RWPE1 (cell line): Measurements from ENCODE around the gene FUT9.

Source experiments
- CTCF ChIA-PET: fragments of 350-600 bp; sonication (Branson Sonifier 250); formaldehyde crosslinking; extraction: SDS; loops from one replicate; lab custom pipeline; 2021; lab: Yijun Ruan, JAX
- POLR2A ChIA-PET: fragments of 400-600 bp; formaldehyde crosslinking; extraction: SDS; loops from one replicate; lab custom pipeline; 2020; ENCODE audit warnings: antibody characterized with exemption; ENCODE audit not compliant: low non-redundant PET; lab: Yijun Ruan, JAX
- DNase-seq: peaks from one replicate; pipeline ENCODE4 v3.0.0; 2012; ENCODE audit warnings: low spot score
- H3K27ac ChIP-seq: fragments of 450-650 bp; 2 replicates; pipeline ENCODE4 v1.5.1; 2017
- CTCF ChIP-seq: fragments of 450-650 bp; conservative IDR thresholded peaks from 2 replicates; pipeline ENCODE4 v1.5.1; 2017; ENCODE audit warnings: low read depth, mild to moderate bottlenecking

FUT9 gene

GRCh38 chr6:96075826-96076225 is 60.1 kb downstream of the FUT9 start:
- POLR2A ChIA-PET = no interaction called here
- no peak for DNase-seq
- CTCF ChIA-PET = no interaction called here
- no peak overlapping the region for H3K27ac ChIP-seq
- TF ChIP-seq CTCF = no peak

- POLR2A ChIA-PET = no interaction called here
- CTCF ChIA-PET = no interaction called here
- no peak overlapping the region for H3K27ac ChIP-seq
- no peak for DNase-seq
- no peak for TF ChIP-seq CTCF
Observed at GRCh38 chr6:96086745-96087144, 71.0 kb downstream of the FUT9 start.

GRCh38 chr6:96089173-96089572 is 73.4 kb downstream of the FUT9 start:
- no peak for TF ChIP-seq CTCF
- POLR2A ChIA-PET = no interaction called here
- H3K27ac ChIP-seq = no peak overlapping the region
- DNase-seq = no peak
- CTCF ChIA-PET = interaction anchor here (0.7 kb wide), 2 partner anchors 74 to 166 kb away, joined by 3 to 6 read pairs; no protein-coding TSS in a partner anchor

- no peak for DNase-seq
- no peak overlapping the region for H3K27ac ChIP-seq
- POLR2A ChIA-PET = no interaction called here
- CTCF ChIA-PET = no interaction called here
- no peak for TF ChIP-seq CTCF
Observed at GRCh38 chr6:96094077-96094476, 78.3 kb downstream of the FUT9 start.

GRCh38 chr6:96099069-96099468 is 83.3 kb downstream of the FUT9 start:
- no peak overlapping the region for H3K27ac ChIP-seq
- ChIA-PET POLR2A (no interaction called here), CTCF (no interaction called here)
- no peak for DNase-seq
- no peak for TF ChIP-seq CTCF

GRCh38 chr6:96101564-96101963 is 85.8 kb downstream of the FUT9 start:
- TF ChIP-seq CTCF = no peak
- H3K27ac ChIP-seq = no peak overlapping the region
- ChIA-PET CTCF (no interaction called here), POLR2A (no interaction called here)
- DNase-seq = no peak

GRCh38 chr6:96104910-96105309 is 89.1 kb downstream of the FUT9 start:
- no peak for TF ChIP-seq CTCF
- POLR2A ChIA-PET = no interaction called here

More at GRCh38 chr6:96104910-96105309, 89.1 kb downstream of the FUT9 start:
- CTCF ChIA-PET = no interaction called here
- peak; percentile 4 for DNase-seq
- H3K27ac ChIP-seq = no peak overlapping the region
